Chondrocyte (in vitro differentiated cells): Measurements from ENCODE around the gene VANGL1. TPM values are rescaled to one million over a fixed set of nuclear protein-coding genes. Genes with fewer than 3 reads are reported as not detected.
A peak's percentile ranks its signal among the peaks of the same experiment; 100 is the strongest.

Experiments
- DNase-seq: peaks from one replicate; pipeline ENCODE4 v3.0.0; 2021; ENCODE audit warnings: mixed read lengths, low spot score
- H3K27ac Mint-ChIP-seq: one replicate; pipeline ENCODE4 v1.8.0; 2021; ENCODE audit warnings: mild to moderate bottlenecking, moderate library complexity, mixed read lengths; ENCODE audit not compliant: unreplicated experiment
- H3K27me3 Mint-ChIP-seq: 2 replicates; pipeline ENCODE4 v1.8.0; 2021; ENCODE audit warnings: low read depth, mixed read lengths
- H3K36me3 Mint-ChIP-seq: 2 replicates; pipeline ENCODE4 v1.8.0; 2021; ENCODE audit warnings: low read depth, mixed read lengths
- H3K4me1 Mint-ChIP-seq: 2 replicates; pipeline ENCODE4 v1.8.0; 2021; ENCODE audit warnings: low read depth, mild to moderate bottlenecking, mixed read lengths
- H3K4me3 Mint-ChIP-seq: one replicate; pipeline ENCODE4 v1.8.0; 2021; ENCODE audit warnings: mild to moderate bottlenecking, moderate library complexity, mixed read lengths; ENCODE audit not compliant: unreplicated experiment
- H3K9me3 Mint-ChIP-seq: 2 replicates; pipeline ENCODE4 v1.8.0; 2021; ENCODE audit warnings: low read depth, mixed read lengths
- total RNA-seq: library from RNA; stranded (reverse); gene quantifications from 3 replicates; pipeline ENCODE4 v1.2.1, GENCODE V29; 2021
- TF ChIP-seq, protein P1 (sequence below): fragments of 200-600 bp; sonication (generic); IDR thresholded peaks from 2 replicates; pipeline ENCODE4 v1.5.0; 2021; ENCODE audit warnings: antibody characterized with exemption, mild to moderate bottlenecking, moderate library complexity

Gene VANGL1
- total RNA-seq, 1 donor from 2014 or later, result 16.2 TPM

DNA sequence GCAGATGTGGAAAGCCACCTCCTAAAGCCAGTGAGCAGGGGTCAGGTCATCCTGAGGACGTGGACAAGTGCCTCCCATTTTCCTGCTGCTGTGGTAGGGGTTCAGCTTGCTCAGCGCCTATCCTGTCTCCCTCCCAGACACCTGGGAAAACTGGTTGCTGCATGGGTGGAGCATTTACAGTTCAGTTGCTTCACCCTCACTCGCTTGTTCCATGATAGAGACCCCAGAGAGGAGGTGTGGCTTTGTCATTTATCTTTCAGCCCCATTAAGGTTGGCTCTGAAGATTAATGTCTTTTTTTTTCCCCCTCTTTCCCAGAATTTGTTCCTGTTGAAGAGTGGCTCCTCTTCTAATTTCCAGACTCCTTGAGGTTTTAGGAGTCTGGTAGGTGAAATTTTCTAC is 9.2 kb downstream of the VANGL1 start:
- TF ChIP-seq, protein P1, sequence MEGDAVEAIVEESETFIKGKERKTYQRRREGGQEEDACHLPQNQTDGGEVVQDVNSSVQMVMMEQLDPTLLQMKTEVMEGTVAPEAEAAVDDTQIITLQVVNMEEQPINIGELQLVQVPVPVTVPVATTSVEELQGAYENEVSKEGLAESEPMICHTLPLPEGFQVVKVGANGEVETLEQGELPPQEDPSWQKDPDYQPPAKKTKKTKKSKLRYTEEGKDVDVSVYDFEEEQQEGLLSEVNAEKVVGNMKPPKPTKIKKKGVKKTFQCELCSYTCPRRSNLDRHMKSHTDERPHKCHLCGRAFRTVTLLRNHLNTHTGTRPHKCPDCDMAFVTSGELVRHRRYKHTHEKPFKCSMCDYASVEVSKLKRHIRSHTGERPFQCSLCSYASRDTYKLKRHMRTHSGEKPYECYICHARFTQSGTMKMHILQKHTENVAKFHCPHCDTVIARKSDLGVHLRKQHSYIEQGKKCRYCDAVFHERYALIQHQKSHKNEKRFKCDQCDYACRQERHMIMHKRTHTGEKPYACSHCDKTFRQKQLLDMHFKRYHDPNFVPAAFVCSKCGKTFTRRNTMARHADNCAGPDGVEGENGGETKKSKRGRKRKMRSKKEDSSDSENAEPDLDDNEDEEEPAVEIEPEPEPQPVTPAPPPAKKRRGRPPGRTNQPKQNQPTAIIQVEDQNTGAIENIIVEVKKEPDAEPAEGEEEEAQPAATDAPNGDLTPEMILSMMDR, result no peak
- no peak overlapping the region for H3K27ac Mint-ChIP-seq
- no peaks in the 10 kb centered on the region for H3K27me3 Mint-ChIP-seq
- no peaks in the 10 kb centered on the region for H3K36me3 Mint-ChIP-seq
- H3K4me1 Mint-ChIP-seq, result peaks cover 22% of the 10 kb centered on the region
- DNase-seq, result no peak
- no peak overlapping the region for H3K4me3 Mint-ChIP-seq
- no peaks in the 10 kb centered on the region for H3K9me3 Mint-ChIP-seq

- H3K27ac Mint-ChIP-seq, result no peak overlapping the region
- no peaks in the 10 kb centered on the region for H3K27me3 Mint-ChIP-seq
- TF ChIP-seq, protein P1, result no peak
- no peak overlapping the region for H3K4me3 Mint-ChIP-seq
- H3K9me3 Mint-ChIP-seq, result no peaks in the 10 kb centered on the region
- H3K4me1 Mint-ChIP-seq, result peaks cover 22% of the 10 kb centered on the region
- H3K36me3 Mint-ChIP-seq, result no peaks in the 10 kb centered on the region
- no peak for DNase-seq
These were observed 9.6 kb downstream of the VANGL1 start for GRCh38 chr1:115651391-115651790.

DNA sequence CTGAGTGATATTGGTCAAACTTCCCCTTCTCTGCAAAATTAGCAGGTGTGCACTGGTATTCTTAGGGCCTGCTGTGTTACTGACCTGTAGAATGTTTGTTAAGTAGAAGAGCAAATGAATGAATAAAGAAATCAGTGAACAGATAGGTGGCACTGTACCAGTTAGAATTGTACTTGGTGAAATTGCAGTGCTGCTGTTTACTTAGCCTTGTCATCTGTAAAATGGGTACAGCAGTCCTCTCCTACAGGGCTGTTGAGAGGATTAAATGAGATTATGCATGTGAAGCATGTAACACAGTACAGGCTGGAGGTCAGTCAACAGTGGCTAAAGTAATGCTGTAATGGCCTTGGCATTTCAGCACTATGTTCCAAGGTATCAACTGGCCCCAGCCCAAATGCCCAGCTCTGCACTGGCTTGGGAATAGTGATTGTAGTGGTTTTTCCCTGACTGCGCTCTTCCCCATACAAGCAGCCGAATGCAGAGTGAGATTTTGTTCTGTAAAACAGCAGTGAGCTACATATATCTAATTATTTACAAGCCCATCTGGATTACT is 10.5 kb downstream of the VANGL1 start:
- H3K27me3 Mint-ChIP-seq, result no peaks in the 10 kb centered on the region
- H3K4me1 Mint-ChIP-seq, result peaks cover 22% of the 10 kb centered on the region
- no peak for DNase-seq
- peaks cover 2% of the 10 kb centered on the region for H3K36me3 Mint-ChIP-seq
- H3K9me3 Mint-ChIP-seq, result no peaks in the 10 kb centered on the region
- TF ChIP-seq, protein P1, result no peak
- no peak overlapping the region for H3K27ac Mint-ChIP-seq
- no peak overlapping the region for H3K4me3 Mint-ChIP-seq

DNA sequence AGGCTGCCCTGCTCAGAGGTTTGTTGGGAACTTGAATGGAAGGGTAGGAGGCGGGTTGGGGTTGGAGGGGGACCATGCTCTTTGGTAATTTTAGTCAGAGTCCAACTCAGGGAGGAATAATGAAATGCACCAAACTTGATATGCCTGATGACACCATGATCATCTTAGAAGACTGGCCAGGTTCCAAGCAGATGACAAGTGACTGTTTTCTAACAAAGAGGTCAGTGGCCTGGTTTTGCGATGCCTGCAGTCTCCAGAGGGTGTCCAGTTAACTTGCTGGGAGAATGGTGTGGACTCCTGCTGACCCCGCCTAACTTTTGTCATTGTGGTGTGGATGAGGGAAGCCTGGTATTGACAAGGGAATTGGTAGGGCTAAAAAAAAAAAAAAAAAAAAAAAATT is 12.4 kb downstream of the VANGL1 start:
- H3K9me3 Mint-ChIP-seq, result no peaks in the 10 kb centered on the region
- H3K4me3 Mint-ChIP-seq, result no peak overlapping the region
- no peak for DNase-seq
- peaks cover 22% of the 10 kb centered on the region for H3K4me1 Mint-ChIP-seq
- TF ChIP-seq, protein P1, result no peak
- H3K27ac Mint-ChIP-seq, result no peak overlapping the region
- H3K27me3 Mint-ChIP-seq, result no peaks in the 10 kb centered on the region
- peaks cover 5% of the 10 kb centered on the region for H3K36me3 Mint-ChIP-seq

GRCh38 chr1:115654663-115655305 is 13.0 kb downstream of the VANGL1 start:
- no peak for DNase-seq
- Mint-ChIP-seq H3K27me3 (no peaks in the 10 kb centered on the region), H3K36me3 (peaks cover 7% of the 10 kb centered on the region), H3K9me3 (no peaks in the 10 kb centered on the region), H3K27ac (peak overlapping the region; percentile 74), H3K4me1 (peaks cover 22% of the 10 kb centered on the region), H3K4me3 (peak overlapping the region; percentile 32)
- TF ChIP-seq, protein P1, result no peak
